HG03159 (cell line): Measurements from ENCODE around the gene SELENOF.

Experiments
- ATAC-seq: cut with Tn5 transposase; IDR thresholded peaks from one replicate; pipeline ENCODE4 v1.9.1; 2021; ENCODE audit warnings: mild to moderate bottlenecking, moderate library complexity; ENCODE audit not compliant: unreplicated experiment

The SELENOF gene

DNA sequence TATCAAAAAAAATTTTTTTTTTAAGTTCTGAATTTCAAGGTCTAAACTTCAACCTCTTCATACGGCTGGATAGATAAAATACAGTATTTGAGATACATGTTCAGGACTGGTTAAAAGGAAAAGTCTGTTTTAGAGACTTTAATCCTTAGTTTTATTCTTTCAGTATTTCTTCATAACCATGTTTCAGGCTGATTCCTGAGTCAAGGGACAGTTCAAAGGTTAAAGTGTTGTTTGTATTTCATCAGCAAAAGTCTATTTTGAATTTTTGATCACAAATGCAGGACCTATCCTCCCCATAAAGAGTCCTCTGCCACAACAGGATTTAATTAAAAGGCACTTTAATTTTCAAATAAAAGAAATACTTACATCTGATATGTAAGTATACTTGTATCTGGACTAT is 53.5 kb downstream of the SELENOF start:
- ATAC-seq, result no peak

DNA sequence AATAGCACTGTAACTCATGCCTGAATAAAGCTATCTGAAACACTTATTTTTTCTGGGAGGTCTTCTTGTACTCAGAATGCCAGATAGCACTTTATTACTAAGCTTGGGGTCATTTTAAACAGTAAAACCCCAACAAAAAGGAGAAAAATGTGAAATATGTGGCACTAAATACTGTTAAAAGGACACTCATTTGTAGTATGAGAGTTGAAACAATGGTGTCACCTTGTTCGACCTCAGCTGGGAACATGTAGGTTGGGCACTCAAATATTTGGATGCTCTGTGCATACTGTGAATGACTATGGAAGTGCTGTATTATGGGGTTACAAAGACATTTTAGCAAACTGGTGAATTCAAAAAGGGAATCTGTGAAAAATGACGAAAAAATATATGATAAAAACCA is 53.9 kb downstream of the SELENOF start:
- no peak for ATAC-seq

DNA sequence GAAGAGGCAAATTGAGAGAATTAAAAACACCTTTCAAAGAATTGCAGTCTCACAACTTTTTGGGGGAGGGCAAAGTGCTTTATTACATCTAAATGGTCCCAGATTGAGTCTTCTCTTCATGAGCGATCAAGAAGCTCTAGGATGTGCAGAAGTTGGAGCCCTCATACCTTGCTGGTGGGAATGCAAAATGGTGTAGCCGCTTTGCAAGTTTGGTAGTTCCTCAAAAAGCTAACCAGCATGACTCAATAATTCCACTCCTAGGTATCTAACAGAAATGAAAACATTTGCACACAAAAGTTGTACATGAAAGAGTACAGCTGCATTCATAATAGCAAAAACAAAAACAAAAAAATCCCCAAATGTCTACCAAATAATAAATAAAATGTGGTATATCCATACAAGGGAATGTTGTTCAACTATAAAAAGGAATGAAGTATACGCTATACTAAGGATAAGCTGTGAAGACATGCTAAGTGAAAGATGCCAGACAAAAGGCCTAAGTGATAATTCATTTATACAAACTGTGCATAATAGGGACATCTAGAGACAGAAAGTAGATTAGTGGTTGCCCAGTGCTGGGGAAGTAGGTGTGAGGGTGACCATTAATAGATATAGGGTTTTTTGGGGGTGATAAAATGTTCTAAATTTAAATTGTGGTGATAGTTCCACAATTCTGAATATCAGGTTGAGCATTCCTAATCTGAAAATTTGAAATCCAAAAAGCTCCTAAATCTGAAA is 55.2 kb downstream of the SELENOF start:
- ATAC-seq, result no peak

GRCh38 chr1:86856196-86856595 is 57.7 kb downstream of the SELENOF start:
- ATAC-seq, result no peak

- ATAC-seq, result no peak
Measured at GRCh38 chr1:86854352-86854751, 59.6 kb downstream of the SELENOF start.

DNA sequence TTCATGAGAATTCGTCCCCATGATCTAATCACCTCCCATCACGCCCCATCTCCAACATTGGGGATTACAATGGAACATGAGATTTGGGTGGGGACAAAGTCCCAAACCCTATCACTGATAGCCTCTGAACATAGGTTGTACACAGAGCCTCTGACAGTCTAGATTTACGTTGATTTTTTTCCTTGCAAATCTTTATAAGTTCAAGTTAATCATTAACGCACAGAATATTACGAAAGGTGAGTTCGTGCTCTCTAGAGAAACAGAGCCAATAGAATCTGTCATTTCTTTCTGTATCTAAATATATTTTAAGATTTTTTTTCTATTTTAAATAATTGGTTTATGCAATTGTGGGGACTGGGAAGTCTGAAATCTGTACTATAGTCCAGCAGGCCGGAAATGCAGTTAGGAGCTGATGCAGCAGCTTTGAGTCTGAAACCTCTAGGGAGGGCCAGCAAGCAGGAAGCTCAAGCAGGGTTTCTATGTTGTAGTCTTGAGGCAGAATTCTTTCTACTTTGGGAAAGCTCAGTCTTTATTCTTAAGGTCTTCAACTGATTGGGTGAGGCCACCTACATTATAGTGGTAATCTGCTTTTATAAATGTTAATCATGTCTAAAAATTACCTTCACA is 61.0 kb downstream of the SELENOF start:
- no peak for ATAC-seq

- ATAC-seq, result no peak
Measured at GRCh38 chr1:86852289-86852688, 61.6 kb downstream of the SELENOF start.

DNA sequence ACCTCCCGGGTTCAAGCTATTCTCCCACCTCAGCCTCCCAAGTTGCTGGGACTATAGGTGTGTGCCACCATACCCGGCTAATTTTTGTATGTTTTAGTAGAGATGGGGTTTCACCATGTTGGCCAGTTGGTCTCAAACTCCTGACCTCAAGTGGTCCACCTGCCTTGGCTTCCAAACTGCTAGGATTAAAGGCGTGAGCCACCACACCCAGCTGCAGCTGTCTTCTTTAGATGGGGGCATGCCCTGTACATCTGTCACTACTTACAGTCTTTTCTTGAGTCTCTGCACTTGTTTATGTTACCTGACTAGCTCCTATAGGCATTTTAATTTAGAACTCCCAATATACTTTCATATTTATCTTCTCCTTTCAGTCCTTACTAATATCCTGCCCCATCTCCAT is 64.2 kb downstream of the SELENOF start:
- ATAC-seq, result no peak

GRCh38 chr1:86848654-86849053 is 65.3 kb downstream of the SELENOF start:
- ATAC-seq, result no peak

DNA sequence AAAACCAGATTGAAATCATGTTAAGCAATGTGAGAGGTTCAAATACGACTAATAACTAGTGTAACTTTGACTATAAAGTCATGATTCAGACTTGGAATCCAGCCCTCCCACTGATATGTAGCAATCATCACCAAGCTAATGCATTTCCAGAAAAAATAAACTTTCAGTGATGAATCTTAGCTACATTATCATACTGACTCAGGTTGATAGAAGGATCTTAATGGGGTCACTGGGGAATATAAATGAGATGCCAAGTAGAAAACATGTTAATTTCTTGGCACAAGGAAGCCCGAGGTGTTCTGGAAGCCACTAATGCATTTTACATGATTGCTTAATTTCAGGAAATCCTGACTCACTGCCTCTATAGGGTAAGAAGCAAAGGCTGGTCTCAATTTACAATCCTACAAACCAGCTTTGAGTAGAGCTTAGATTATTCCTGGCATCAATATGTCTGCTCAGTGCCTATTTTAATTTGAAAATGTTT is 67.7 kb downstream of the SELENOF start:
- no peak for ATAC-seq

DNA sequence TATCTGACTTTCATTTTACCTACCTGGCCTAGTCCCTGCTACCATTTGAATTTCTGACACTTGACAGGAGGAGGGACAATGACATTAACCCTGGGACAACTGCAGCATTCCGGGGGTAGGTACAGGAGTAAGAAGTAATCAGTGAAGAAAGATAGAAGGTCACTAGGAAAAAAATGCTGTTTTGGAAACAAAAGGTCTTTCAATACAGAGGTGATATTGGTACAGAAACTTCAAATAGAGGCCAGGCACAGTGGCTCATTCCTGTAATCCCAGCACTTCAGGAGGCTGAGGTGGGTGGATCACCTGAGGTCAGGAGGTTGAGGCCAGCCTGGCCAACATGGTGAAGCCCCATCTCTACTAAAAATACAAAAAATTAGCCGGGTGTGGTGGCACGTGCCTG is 68.4 kb downstream of the SELENOF start:
- ATAC-seq, result no peak

GRCh38 chr1:86841116-86841515 is 72.8 kb downstream of the SELENOF start:
- ATAC-seq, result no peak

DNA sequence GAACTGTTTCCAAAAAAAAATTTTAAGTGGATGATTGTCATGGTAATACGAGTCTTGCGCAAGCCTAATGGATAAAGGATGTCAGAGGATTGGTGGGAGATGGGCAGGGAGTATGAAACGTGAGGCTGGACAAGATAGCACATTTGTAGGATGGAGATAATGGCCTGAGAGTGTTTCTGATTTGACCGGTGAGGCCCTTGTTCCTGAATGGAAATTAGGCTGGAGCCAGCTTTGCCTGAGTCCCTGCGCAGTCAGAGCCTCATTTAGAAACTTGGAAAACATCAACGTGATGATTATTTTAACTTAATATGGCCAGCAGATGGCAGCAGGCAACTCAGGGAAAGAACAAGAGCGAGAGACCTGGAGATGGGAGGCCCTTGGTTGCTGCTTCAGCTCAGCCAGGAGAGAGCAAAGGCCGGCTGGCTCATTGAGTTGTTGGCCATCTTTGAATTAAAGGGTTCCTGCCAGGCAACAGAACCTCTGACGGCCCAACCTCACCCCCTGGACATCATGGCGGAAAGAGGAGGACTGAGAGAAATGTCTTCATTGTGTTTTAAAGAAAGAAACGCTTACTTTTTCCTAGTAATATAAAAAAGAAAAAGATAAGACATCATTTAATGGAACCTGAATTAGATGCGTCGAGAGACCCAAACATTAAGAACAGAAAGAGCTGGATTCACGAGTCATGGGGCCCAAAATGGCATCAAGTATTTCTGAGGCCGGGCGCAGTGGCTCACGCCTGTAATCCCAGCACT is 80.3 kb downstream of the SELENOF start:
- ATAC-seq, result peak; percentile 76

GRCh38 chr1:86832433-86832832 is 81.5 kb downstream of the SELENOF start:
- ATAC-seq, result no peak

- ATAC-seq, result no peak
Measured at GRCh38 chr1:86829321-86829720, 84.6 kb downstream of the SELENOF start.

DNA sequence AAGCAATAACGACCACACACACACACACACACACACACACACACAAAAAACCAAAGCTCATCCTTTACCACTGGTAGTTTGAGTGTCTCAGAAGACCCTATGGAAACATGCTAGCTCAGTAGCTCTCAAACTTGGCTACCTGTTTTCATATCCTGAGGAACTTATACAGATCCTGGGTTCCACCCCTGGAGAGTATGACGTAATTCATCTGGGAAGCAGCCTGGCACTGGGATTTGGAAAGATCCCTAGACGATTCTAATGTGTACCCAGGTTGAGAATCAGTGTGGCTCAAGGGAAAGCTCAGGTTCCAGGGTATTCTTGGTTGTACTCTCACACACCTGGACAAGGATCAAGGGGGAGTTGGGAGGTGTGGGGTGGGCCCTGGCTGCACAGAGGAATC is 85.9 kb downstream of the SELENOF start:
- ATAC-seq, result no peak

DNA sequence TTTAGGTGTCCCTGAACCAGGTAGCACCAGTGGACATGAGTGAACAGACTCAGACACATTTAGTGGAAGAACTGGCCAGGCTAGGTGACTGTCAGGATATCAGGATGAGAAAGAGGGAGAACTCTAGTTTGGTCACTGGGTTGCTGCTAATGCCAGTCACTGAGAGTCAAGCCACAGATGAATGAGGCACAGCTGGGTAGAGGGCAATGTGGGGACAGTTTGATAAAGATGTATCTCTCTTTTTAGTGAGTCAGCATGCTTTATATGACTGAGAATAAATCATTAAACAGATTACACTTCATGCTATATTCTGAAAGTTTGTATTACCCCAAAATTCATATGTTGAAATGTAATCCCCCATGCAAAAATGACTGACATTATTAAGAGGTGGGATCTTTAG is 87.1 kb downstream of the SELENOF start:
- no peak for ATAC-seq

DNA sequence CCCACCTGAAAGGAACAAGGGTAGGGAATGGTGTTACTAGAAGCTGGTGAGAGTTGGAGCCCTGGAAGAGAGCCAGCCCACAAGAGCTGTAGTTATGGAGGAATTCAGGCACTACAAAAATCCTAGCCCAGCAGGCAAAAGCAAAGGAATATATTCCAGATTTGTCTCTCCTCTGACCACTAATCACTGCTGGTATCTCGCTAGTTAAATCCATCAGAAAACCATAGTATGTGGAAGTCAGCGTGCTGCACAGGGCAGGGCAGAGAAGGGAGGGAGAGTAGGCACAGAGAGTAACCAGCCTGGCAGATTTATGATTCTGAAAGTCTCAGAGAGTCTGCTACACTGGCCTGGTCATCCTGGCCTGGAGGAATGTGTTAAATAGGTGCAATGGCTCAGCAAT is 88.6 kb downstream of the SELENOF start:
- no peak for ATAC-seq

- ATAC-seq, result no peak
Measured at GRCh38 chr1:86823821-86824500, 90.0 kb downstream of the SELENOF start.

DNA sequence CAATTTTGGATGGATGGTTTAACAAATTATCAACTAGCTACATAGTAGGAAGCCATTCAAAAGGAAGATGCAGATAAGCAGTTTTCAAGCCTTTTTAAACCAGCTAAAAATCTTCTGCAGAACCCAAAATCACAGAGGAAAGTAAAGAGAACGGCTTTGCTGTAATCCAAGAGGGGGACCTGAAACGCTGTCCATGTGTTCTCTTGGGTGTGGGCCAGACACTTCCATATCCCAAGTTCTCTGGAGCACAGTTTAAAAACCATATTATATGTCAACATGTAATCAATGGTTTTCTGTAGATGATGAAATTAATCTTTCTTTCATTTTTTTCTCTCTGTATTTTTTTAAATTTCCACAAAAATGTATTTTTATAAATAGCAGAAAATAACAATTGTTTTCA is 90.5 kb downstream of the SELENOF start:
- no peak for ATAC-seq

DNA sequence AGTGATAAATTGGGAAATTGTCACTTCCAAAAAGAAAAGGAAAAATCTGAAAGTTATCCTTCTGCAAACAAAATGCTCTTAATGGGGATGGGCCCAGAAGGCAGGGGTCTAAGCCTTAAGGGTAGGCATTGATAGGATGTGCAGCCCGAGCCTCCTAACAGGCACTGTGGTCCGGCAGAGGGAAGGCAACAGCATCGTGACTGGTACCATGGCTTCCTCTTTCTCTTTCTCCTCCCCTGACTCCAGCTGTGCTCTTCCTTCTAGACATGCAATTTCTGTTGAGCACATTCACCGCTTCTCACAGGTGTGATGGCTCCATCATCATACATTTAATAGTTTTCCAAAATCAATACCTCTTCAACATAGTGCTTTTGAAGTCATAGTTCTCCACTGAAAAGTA is 91.5 kb downstream of the SELENOF start:
- ATAC-seq, result no peak
